Airway epithelial cell (primary cell): Measurements from ENCODE around the gene ZMAT1. TPM values are rescaled to one million over a fixed set of nuclear protein-coding genes. Genes with fewer than 3 reads are reported as not detected.

ENCODE experiments used
- total RNA-seq: library from RNA; depleted of rRNA; stranded (reverse); fragments of >200 nt; gene quantifications from 2 replicates; pipeline ENCODE4 v1.2.3, GENCODE V29; 2015

Gene ZMAT1
- 0.28 TPM in 1 of 2 replicates, not detected in the other for total RNA-seq

GRCh38 chrX:101931488-101932248 lies at the start of gene ZMAT1:
Gene ZMAT1, minus strand, starts transcription at chrX:101932027. Its CDS starts 19 bp downstream, at chrX:101932008.

Other genes with a start within 250 kb of the ZMAT1 start
- 0.09 TPM in 1 of 2 replicates, not detected in the other for gene TCEAL2, start 193.7 kb upstream of the ZMAT1 start, total RNA-seq
- not detected in 2 replicates for gene TCEAL6, start 210.5 kb upstream of the ZMAT1 start, total RNA-seq
- 0.79 TPM in 1 of 2 replicates, not detected in the other for gene BEX5, start 223.9 kb upstream of the ZMAT1 start, total RNA-seq